ENCODE measurements around the gene TSPAN33.

Gene TSPAN33

DNA sequence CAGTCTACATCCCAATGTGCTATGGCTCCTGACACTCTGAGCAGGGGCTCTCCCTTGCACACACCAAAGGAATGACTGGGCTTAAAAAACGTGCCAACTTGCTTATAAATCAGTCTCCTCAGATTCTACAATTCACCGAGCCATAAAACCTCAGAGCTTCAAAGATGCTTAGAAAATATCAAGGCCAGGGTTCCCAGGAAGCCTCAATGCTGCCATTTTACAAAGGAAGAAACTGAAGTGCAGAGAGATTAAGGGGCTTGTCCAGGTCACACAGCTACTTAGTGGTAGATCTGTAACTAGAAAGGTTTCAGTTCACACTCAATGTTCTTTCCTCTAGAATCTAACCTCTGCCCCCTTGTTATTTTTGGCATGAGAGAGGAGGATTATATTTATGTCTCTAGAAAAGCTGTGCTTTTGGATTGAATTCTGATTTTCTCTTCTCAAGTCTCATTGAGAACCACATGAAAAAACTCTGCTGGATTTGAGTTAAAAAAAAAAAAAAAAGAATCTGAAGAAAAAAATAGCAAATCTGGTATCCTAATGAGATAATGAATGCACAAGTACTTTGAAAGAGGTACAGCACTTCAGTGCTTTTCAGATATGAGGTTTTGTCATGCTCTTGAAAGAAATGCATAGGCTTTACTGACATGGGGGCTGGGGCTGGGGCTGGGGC, 22.3 kb upstream of the TSPAN33 start:
- Mint-ChIP-seq H3K27ac (peak overlapping the region; percentile 55), H3K4me3 (no peak overlapping the region), H3K27me3 (peaks cover 6% of the 10 kb centered on the region), H3K9me3 (peaks cover 17% of the 10 kb centered on the region), H3K36me3 (no peaks in the 10 kb centered on the region), H3K4me1 (peaks cover 19% of the 10 kb centered on the region)
- CTCF ChIA-PET, result interaction anchor here (1.4 to 2.2 kb wide), 2 partner anchors 30 to 42 kb away, joined by 4 to 8 read pairs; no protein-coding TSS in a partner anchor
- DNase-seq, result no peak

- H3K4me3 Mint-ChIP-seq, result no peak overlapping the region
- peaks cover 6% of the 10 kb centered on the region for H3K27me3 Mint-ChIP-seq
- H3K4me1 Mint-ChIP-seq, result peaks cover 19% of the 10 kb centered on the region
- no peaks in the 10 kb centered on the region for H3K36me3 Mint-ChIP-seq
- peak overlapping the region; percentile 55 for H3K27ac Mint-ChIP-seq
- no peak for DNase-seq
- H3K9me3 Mint-ChIP-seq, result peaks cover 17% of the 10 kb centered on the region
- CTCF ChIA-PET, result interaction anchor here (0.8 to 2.2 kb wide), 3 partner anchors 31 to 278 kb away, joined by 3 to 8 read pairs (median 4); no protein-coding TSS in a partner anchor
These were observed 21.6 kb upstream of the TSPAN33 start for GRCh38 chr7:129122751-129123509.

GRCh38 chr7:129123510-129123857, 21.0 kb upstream of the TSPAN33 start:
- CTCF ChIA-PET, result interaction anchor here (0.8 kb wide), 1 partner anchor 278 kb away, joined by 3 read pairs; no protein-coding TSS in a partner anchor
- Mint-ChIP-seq H3K9me3 (peaks cover 17% of the 10 kb centered on the region), H3K4me1 (peaks cover 19% of the 10 kb centered on the region), H3K4me3 (no peak overlapping the region), H3K27me3 (peaks cover 6% of the 10 kb centered on the region), H3K36me3 (no peaks in the 10 kb centered on the region), H3K27ac (no peak overlapping the region)
- no peak for DNase-seq

DNA sequence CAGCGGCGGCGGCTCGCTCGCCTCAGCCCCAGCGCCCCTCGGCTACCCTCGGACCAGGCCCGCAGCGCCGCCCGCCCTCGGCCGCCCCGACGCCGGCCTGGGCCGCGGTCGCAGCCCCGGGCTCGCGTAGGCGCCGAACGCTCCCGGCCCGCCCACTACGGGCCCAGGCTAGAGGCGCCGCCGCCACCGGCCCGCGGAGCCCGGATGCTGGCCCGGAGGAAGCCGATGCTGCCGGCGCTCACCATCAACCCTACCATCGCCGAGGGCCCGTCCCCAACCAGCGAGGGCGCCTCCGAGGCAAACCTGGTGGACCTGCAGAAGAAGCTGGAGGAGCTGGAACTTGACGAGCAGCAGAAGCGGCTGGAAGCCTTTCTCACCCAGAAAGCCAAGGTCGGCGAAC, 18.2 kb upstream of the TSPAN33 start:
- H3K4me1 Mint-ChIP-seq, result peaks cover 19% of the 10 kb centered on the region
- H3K27ac Mint-ChIP-seq, result no peak overlapping the region
- no peaks in the 10 kb centered on the region for H3K36me3 Mint-ChIP-seq
- CTCF ChIA-PET, result interaction anchor here (0.8 to 1.5 kb wide), 2 partner anchors 25 to 35 kb away, joined by 3 read pairs; no protein-coding TSS in a partner anchor
- no peak overlapping the region for H3K4me3 Mint-ChIP-seq
- peaks cover 6% of the 10 kb centered on the region for H3K27me3 Mint-ChIP-seq
- no peak for DNase-seq
- peaks cover 8% of the 10 kb centered on the region for H3K9me3 Mint-ChIP-seq

DNA sequence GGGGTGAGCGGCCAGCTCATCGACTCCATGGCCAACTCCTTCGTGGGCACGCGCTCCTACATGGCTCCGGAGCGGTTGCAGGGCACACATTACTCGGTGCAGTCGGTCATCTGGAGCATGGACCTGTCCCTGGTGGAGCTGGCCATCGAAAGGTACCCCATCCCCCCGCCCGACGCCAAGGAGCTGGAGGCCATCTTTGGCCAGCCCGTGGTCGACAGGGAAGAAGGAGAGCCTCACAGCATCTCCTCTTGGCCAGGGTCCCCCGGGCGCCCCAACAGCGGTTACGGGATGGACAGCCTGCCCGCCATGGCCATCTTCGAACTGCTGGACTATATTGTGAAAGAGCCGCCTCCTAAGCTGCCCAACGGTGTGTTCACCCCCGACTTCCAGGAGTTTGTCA, 17.4 kb upstream of the TSPAN33 start:
- no peak for DNase-seq
- Mint-ChIP-seq H3K36me3 (no peaks in the 10 kb centered on the region), H3K4me1 (peaks cover 15% of the 10 kb centered on the region), H3K27ac (no peak overlapping the region), H3K9me3 (no peaks in the 10 kb centered on the region), H3K4me3 (no peak overlapping the region), H3K27me3 (peaks cover 6% of the 10 kb centered on the region)
- CTCF ChIA-PET, result interaction anchor here (1.5 kb wide), 1 partner anchor 35 kb away, joined by 3 read pairs; no protein-coding TSS in a partner anchor

DNA sequence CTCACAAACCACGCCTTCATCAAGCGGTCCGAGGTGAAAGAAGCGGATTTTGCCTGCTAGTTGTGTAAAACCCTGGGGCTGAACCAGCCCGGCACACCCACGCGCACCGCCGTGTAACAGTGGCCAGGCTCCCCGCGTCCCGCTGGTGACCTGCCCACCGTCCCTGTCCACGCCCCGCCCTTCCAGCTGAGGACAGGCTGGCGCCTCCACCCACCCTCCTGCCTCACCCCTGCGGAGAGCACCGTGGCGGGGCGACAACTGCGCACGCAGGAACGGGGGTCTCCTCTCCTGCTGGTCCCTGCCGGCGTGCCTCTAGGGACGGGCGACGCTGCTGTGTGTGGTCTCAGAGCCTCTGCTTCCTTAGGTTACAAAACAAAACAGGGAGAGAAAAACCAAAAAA, 16.9 kb upstream of the TSPAN33 start:
- CTCF ChIA-PET, result interaction anchor here (1.5 kb wide), 1 partner anchor 36 kb away, joined by 3 read pairs; no protein-coding TSS in a partner anchor
- Mint-ChIP-seq H3K9me3 (no peaks in the 10 kb centered on the region), H3K27me3 (peaks cover 6% of the 10 kb centered on the region), H3K36me3 (no peaks in the 10 kb centered on the region), H3K4me3 (no peak overlapping the region), H3K4me1 (peaks cover 11% of the 10 kb centered on the region), H3K27ac (no peak overlapping the region)
- no peak for DNase-seq

DNA sequence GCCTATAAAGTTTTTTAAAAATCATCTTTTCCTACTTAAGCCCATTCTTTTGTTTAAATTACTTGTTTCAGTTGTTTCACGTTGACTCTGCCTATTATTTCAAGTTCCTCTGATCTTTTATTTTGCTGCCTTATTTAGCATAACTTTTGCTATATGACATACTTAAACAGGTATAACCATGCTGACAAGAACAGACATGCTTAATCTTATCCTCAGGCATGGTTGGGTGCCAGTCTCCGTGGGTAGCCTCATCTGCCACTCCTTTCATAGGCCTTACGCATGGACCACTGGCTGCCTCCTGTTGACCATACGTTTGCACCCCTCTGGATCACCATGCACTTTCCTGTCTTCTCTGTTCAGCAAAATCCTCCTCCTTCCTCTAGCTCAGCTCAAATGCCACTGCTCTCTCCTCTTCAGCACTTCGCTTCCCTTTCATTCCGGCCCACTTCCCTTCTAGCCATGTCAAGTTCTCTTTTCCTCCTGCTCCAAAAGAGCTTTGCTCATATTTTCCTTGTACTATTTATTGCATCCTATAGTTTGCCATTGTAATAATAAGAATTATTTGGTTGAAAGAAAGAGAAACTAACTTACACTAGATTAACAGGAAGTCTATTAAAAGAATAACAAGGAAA, 10.0 kb upstream of the TSPAN33 start:
- Mint-ChIP-seq H3K36me3 (no peaks in the 10 kb centered on the region), H3K27me3 (no peaks in the 10 kb centered on the region), H3K9me3 (no peaks in the 10 kb centered on the region), H3K4me3 (no peak overlapping the region), H3K4me1 (peaks cover 26% of the 10 kb centered on the region), H3K27ac (peak overlapping the region; percentile 4)
- no peak for DNase-seq
- CTCF ChIA-PET, result interaction anchor here (1.4 kb wide), 1 partner anchor 18 kb away, joined by 4 read pairs; no protein-coding TSS in a partner anchor

- no peak overlapping the region for H3K4me3 Mint-ChIP-seq
- H3K4me1 Mint-ChIP-seq, result peaks cover 26% of the 10 kb centered on the region
- peaks cover 5% of the 10 kb centered on the region for H3K27me3 Mint-ChIP-seq
- DNase-seq, result no peak
- no peaks in the 10 kb centered on the region for H3K36me3 Mint-ChIP-seq
- no peaks in the 10 kb centered on the region for H3K9me3 Mint-ChIP-seq
- CTCF ChIA-PET, result interaction anchor here (0.8 to 1.6 kb wide), 3 partner anchors 11 to 46 kb away, joined by 3 to 11 read pairs (median 3); no protein-coding TSS in a partner anchor
- H3K27ac Mint-ChIP-seq, result peak overlapping the region; percentile 82
These were observed 7.4 kb upstream of the TSPAN33 start for GRCh38 chr7:129136887-129137642.

GRCh38 chr7:129143724-129144094, 798 bp upstream of the TSPAN33 start:
- DNase-seq, result no peak
- Mint-ChIP-seq H3K27me3 (peaks cover 58% of the 10 kb centered on the region), H3K36me3 (no peaks in the 10 kb centered on the region), H3K4me3 (peak overlapping the region; percentile 77), H3K4me1 (peaks cover 14% of the 10 kb centered on the region), H3K27ac (no peak overlapping the region), H3K9me3 (no peaks in the 10 kb centered on the region)
- CTCF ChIA-PET, result interaction anchor here (0.9 to 1.7 kb wide), 3 partner anchors 20 to 75 kb away, joined by 4 to 8 read pairs (median 7); no protein-coding TSS in a partner anchor

- H3K9me3 Mint-ChIP-seq, result no peaks in the 10 kb centered on the region
- DNase-seq, result peak; percentile 45
- peaks cover 57% of the 10 kb centered on the region for H3K27me3 Mint-ChIP-seq
- H3K4me3 Mint-ChIP-seq, result peak overlapping the region; percentile 58
- CTCF ChIA-PET, result interaction anchor here (1.0 to 1.7 kb wide), 4 partner anchors 19 to 54 kb away, joined by 3 to 8 read pairs (median 6); no protein-coding TSS in a partner anchor
- peaks cover 14% of the 10 kb centered on the region for H3K4me1 Mint-ChIP-seq
- H3K27ac Mint-ChIP-seq, result no peak overlapping the region
- H3K36me3 Mint-ChIP-seq, result no peaks in the 10 kb centered on the region
These were observed 544 bp downstream of the TSPAN33 start for GRCh38 chr7:129144834-129145668.

DNA sequence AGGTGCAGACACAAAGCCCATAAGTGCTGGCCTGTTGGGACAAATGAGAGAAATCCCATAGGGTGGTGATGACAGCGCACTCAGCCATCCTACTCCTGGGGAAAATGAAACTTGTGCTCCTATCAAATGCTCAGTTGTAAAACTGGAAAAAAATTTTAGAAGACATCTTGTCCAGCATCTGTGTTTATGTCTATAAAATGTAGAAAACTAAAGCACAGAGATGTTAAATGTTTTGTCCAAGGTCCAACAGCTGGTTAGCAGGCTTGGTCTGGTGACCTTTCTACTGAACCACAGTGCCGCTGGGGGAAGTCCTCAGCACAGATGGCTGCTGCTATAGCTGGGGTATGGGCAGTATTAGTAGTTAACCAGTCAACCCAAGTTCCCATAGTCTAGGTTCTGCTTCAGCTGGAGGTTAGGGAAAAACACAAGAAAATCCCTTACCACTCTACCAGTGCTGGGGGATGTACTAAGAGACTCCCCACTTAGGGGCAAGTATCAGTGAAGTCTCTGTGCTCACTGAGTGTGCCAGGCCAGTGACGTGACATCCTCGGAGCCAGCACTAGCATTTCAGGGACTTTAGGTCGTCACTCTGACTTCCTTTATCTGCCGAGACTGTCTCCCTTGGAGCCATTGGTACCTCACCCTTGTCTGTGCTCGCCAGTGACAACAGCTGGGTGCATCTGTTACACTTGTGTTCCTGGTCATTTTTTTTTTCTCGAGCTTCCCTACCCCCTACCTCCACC, 1.9 kb downstream of the TSPAN33 start:
- no peaks in the 10 kb centered on the region for H3K36me3 Mint-ChIP-seq
- no peaks in the 10 kb centered on the region for H3K9me3 Mint-ChIP-seq
- CTCF ChIA-PET, result interaction anchor here (1.0 to 1.2 kb wide), 4 partner anchors 17 to 72 kb away, joined by 3 to 7 read pairs (median 4); no protein-coding TSS in a partner anchor
- no peak overlapping the region for H3K27ac Mint-ChIP-seq
- H3K4me1 Mint-ChIP-seq, result peaks cover 14% of the 10 kb centered on the region
- H3K27me3 Mint-ChIP-seq, result peaks cover 58% of the 10 kb centered on the region
- DNase-seq, result no peak
- H3K4me3 Mint-ChIP-seq, result peak overlapping the region; percentile 58

DNA sequence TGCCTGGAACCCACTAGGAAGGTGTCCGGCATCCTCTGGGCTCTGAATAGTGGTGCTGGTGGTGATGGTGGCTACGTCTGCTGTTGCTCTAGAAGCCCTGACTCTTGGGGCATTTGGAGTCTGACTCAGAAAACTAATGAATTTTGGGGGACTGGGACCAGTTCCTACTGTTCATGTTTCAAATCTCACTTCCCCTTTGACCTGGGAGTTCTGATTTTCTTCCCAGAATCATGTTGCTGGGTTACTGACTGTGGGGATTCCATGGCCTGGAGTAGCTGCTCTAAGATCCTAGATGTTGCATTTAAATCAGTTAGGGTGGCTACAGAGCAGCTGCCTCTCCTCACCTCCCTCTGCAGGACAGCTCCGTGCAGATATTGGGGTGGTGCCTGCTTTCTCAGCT, 3.2 kb downstream of the TSPAN33 start:
- no peak for DNase-seq
- H3K4me3 Mint-ChIP-seq, result no peak overlapping the region
- CTCF ChIA-PET, result interaction anchor here (1.0 to 1.2 kb wide), 3 partner anchors 11 to 16 kb away, joined by 3 to 7 read pairs (median 4); no protein-coding TSS in a partner anchor
- H3K27me3 Mint-ChIP-seq, result peaks cover 55% of the 10 kb centered on the region
- no peaks in the 10 kb centered on the region for H3K36me3 Mint-ChIP-seq
- H3K4me1 Mint-ChIP-seq, result peaks cover 14% of the 10 kb centered on the region
- no peaks in the 10 kb centered on the region for H3K9me3 Mint-ChIP-seq
- H3K27ac Mint-ChIP-seq, result no peak overlapping the region
